CMK (cell line): ENCODE data around the gene CHP1.
"Not testable (repeated sequence)": the region's sequence is repeated elsewhere in the genome, so short reads cannot be mapped to it uniquely, and the experiment has no call there.

Experiments used
- DNase-seq: peaks from one replicate; pipeline ENCODE4 v3.0.0-alpha.2; 2010; ENCODE audit warnings: low read depth

The CHP1 gene

DNA sequence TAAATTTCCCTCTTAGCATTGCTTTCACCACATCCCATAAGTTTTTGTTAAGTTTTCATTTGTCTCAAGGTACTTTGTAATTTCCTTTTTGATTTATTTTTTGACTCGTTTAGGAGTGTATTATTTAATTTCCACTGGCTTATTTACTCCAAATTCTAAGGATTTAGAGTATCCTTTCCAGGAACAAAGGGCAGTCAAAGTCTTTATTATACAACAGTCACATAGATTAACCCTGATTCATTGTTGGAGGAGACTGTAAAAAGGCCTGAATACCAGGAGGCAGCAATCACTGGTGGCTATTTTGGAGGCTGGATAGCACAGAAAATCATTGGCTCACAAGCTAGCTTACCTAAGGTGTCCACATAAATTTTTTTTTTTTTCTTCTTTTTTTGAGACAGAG lies 61.5 kb downstream of the CHP1 start:
- DNase-seq, result no peak

DNA sequence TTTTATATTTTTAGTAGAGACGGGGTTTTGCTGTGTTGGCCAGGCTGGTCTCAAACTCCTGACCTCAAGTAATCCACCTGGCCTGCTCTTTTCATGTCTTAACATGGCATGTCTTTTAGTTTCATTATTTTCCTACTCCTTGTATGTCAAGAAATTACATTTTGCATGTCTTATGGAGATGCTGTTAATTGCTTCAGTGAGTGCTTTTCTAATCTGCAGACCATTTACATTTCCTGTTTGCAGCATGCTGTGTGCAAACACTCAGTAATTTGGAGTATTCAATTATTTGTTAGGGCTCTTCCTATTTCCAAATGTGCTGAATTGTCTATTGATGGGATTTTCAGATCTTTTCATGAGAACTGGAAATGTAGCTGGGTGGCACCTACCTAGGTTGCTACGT lies 70.1 kb downstream of the CHP1 start:
- not testable (repeated sequence) for DNase-seq

DNA sequence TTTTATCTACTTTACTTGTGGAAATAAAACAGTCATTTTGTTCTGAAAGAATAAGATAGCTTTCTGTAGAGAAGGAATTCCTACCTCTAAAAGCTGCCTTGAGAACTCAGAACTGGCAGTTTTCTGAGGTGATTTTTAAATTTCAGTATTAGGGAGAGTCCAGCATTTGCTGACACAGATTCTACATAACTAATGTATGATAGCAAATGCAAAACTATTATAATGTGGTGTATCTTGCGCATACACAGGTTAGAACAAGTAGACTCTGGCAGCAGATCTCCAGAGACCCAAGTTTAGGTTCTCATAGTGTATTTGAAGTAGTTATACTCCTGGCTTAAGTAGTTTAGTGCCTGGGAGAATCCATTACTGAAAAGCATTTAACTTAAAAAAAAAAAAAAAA lies 70.5 kb downstream of the CHP1 start:
- no peak for DNase-seq

DNA sequence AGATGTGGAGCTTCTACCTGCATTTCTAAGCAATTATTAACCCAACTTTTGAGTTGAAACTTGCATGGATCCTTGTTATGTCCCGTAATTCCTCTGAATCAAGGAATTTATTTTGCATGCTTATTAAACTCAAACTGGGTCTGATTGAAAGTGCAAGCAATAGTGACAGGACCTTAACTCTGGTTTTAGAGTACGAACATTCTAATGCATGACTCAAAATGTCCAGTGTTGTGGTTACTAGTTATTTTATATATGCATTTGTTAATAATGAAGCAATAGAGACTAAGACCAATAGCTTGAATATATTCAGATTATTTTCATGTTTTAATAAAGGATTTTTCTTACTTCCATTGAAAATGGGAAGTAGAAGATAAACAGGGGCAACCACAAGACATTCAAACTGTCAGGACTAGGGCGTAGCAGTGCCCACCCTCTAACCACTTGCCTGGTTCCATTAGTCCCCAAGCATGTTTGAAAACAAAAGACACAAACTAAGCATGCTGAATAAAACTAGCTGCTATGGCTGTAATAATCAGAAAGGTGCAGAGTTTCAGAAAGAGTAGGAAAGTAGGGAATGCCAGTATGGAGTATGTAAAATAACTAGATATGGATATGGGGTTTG lies 73.2 kb downstream of the CHP1 start:
- DNase-seq, result no peak

DNA sequence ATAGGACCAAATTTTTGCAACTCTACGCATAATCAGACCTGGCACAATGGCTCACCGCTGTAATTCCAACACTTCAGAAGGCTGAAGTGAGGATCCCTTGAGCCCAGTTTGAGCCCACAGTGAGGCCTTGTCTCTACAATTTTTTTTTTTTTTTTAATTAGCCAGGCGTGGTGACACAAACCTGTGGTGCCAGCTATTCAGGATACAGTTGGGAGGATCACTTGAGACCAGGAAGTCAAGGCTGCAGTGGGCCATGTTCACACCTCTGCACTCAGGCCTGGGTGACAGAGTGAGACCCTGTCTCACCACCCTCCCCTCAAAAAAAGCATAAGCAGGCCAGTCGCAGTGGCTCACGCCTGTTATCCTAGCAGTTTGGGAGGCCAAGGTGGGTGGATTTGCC lies 76.6 kb downstream of the CHP1 start:
- DNase-seq, result no peak

DNA sequence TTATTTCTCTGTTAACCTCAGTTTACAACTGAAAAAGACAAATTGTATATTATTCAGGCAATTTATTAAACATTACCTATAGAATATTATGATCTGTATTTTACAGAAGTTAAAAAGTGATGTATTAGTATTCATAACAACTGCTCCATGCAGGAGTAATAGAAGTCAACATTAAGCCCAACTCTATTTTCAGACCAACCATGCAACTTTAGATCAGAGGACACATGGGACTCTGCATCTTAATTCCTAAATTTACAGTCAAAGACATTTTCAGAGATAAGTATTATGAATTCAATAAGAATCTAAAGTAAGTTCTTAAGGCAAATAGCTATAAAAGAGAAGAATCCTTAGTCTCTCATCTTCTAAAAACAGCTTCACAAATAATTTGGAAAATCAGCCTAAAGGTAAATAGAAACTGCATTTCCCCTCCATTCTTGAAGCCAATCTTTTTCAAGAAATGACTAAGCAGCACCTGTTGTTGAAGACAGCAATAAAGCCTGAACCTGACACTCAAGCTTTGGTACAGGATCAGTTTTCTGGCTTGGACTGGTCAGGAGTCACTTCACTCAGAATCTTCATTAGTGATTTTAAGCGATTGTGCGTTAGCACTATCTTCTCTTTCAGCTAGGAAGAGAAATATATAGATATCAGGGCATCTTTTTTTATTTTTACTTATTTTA lies 78.3 kb downstream of the CHP1 start:
- DNase-seq, result no peak

DNA sequence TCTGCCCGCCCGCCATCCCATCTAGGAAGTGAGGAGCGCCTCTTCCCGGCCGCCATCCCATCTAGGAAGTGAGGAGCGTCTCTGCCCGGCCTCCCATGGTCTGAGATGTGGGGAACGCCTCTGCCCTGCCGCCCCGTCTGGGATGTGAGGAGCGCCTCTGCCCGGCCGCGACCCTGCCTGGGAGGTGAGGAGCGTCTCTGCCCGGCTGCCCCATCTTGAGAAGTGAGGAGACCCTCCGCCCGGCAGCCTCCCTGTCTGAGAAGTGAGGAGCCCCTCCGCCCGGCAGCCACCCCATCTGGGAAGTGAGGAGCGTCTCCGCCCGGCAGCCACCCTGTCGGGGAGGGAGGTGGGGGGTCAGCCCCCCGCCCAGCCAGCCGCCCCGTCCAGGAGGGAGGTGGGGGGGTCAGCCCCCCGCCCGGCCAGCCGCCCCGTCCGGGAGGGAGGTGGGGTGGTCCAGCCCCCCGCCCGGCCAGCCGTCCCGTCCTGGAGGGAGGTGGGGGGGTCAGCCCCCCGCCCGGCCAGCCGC lies 89.8 kb downstream of the CHP1 start:
- DNase-seq, result not testable (repeated sequence)

DNA sequence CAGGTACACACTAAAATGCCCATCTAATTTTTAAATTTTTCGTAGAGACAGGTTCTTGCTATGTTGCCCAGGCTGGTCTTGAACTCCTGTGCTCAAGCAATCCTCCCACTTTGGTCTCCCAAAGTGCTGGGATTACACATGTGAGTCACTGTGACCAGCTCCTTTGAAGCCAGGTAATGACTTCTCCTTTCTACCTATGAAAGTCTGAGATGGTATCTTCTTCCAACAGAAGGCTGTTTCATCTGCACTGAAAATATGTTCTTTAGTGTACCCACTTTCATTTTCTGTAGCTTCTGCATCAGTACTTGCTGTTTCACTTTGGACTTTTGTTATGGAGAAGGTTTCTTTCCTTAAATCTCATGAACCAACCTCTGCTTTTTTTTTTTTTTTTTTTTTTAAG lies 92.5 kb downstream of the CHP1 start:
- no peak for DNase-seq

DNA sequence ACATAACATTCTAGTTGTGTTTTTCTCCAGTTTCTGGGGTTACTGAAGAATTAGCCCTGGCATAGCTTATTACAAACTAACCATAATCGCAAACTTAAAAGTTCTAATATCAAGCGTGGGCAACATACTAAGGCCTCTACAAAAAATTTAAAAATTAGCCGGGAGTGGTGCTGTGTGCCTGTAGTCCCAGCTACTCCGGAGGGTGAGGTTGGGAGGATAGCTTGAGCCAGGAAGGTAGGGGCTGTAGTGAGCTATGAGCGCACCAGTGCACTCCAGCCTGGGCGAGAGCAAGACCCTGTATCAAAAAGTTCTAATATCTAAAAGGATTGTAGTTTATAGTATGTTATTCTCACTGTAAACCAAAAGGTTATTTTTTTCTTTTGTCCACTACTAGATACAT lies 100.2 kb downstream of the CHP1 start:
- no peak for DNase-seq
